Measurements from ENCODE around the gene MOK.

GRCh38 chr14:102200690-102201352 is 104.1 kb downstream of the MOK start:
- TF ChIP-seq CTCF (conservative IDR thresholded peaks at IDR 0.05 in 1 of 2, IDR thresholded peaks at IDR 0.05 in 1 of 2; ENCODE audit: low read depth in 1 of 2, low read length in 2 of 2) = no peak
- TF ChIP-seq EZH2 (IDR thresholded peaks at IDR 0.05; ENCODE audit: low read length, missing control alignments) = no peak
